HepG2 (cell line): ENCODE data around the gene CCL7. TPM values are rescaled to one million over a fixed set of nuclear protein-coding genes. Genes with fewer than 3 reads are reported as not detected.

Source experiments
- ATAC-seq: fragments of 200-7000 bp; cut with Tn5 transposase; 3 replicates; pipeline ENCODE4 v1.9.1; 2020; ENCODE audit warnings: mild to moderate bottlenecking, moderate library complexity
- BruUV-seq: library from RNA; stranded (reverse); fragments of 400-500 nt; replicated peaks from 2 replicates; lab custom pipeline; 2021; lab: Mats Ljungman, UMichigan
- CTCF ChIA-PET: fragments of 300-600 bp; formaldehyde crosslinking; extraction: SDS; loops from one replicate; lab custom pipeline; 2021; ENCODE audit warnings: low total read pairs, inconsistent platforms, low intra/inter-chr PET ratio; lab: Yijun Ruan, JAX
- POLR2A ChIA-PET: fragments of 350-600 bp; sonication (Branson Sonifier 250); formaldehyde crosslinking; loops from one replicate; lab custom pipeline; 2020; ENCODE audit warnings: antibody characterized with exemption, inconsistent platforms; lab: Yijun Ruan, JAX
- DNase-seq: peaks from one replicate; pipeline ENCODE4 v3.0.0-alpha.2; 2015; ENCODE audit warnings: low spot score
- FAIRE-seq: peaks from 3 replicates; lab custom pipeline; 2011; peaks lifted over from hg19 to GRCh38; lab: Jason Lieb, UNC
- H2AFZ ChIP-seq: one replicate; pipeline ENCODE4 v1.6.1; 2011; ENCODE audit warnings: low read length, inconsistent platforms
- H3K27ac ChIP-seq: fragments of 300-600 bp; 3 replicates; pipeline ENCODE4 v1.8.0; 2011; ENCODE audit warnings: mixed run types, mild to moderate bottlenecking, mixed read lengths, low read length, inconsistent platforms; ENCODE audit not compliant: insufficient read depth; ENCODE audit errors: extremely low read length
- H3K27me3 ChIP-seq, 2 experiments: fragments of 200-600 bp in 1 of 2; 2 replicates in 1 of 2; 3 replicates in 1 of 2; pipeline versions ENCODE4 v1.6.0 to v1.8.0; 2011; ENCODE audit warnings: low read length in 2 of 2, mild to moderate bottlenecking in 2 of 2, moderate library complexity in 2 of 2, inconsistent platforms in 1 of 2; ENCODE audit not compliant: insufficient read depth in 2 of 2, control insufficient read depth in 1 of 2
- H3K36me3 ChIP-seq, 2 experiments: fragments of 200-600 bp in 1 of 2; replicated peaks in 1 of 2; 2 replicates in 1 of 2; 3 replicates in 1 of 2; pipeline versions ENCODE4 v1.5.1 to v1.8.0; 2011; ENCODE audit warnings: low read length in 2 of 2, inconsistent platforms in 1 of 2; ENCODE audit not compliant: insufficient read depth in 2 of 2, control insufficient read depth in 1 of 2
- H3K4me1 ChIP-seq: 2 replicates; pipeline ENCODE4 v1.5.1; 2012; ENCODE audit warnings: low read length, inconsistent platforms; ENCODE audit not compliant: insufficient read depth
- H3K4me2 ChIP-seq: 2 replicates; pipeline ENCODE4 v1.6.0; 2011; ENCODE audit warnings: low read depth, low read length, inconsistent platforms
- H3K4me3 ChIP-seq, 3 experiments: fragments of 200-600 bp in 1 of 3; sonication (generic), shearing (Covaris generic) in 1 of 3; replicated peaks in 1 of 3; 2 replicates each; pipeline ENCODE4 v1.5.1; 2011 to 2016; ENCODE audit warnings: low read length in 3 of 3, inconsistent platforms in 2 of 3, low read depth in 2 of 3, mild to moderate bottlenecking in 2 of 3, control low read depth in 1 of 3, mixed read lengths in 1 of 3; ENCODE audit not compliant: insufficient read depth in 1 of 3
- H3K79me2 ChIP-seq: one replicate; pipeline ENCODE4 v1.6.1; 2011; ENCODE audit warnings: low read length, inconsistent platforms; ENCODE audit not compliant: insufficient read depth
- H3K9ac ChIP-seq: 2 replicates; pipeline ENCODE4 v1.6.0; 2011; ENCODE audit warnings: mild to moderate bottlenecking, low read depth, low read length, inconsistent platforms; ENCODE audit not compliant: insufficient read depth
- H3K9me3 ChIP-seq: 2 replicates; pipeline ENCODE4 v1.5.1; 2012; ENCODE audit warnings: mild to moderate bottlenecking, low read length
- H4K20me1 ChIP-seq: 2 replicates; pipeline ENCODE4 v1.6.0; 2011; ENCODE audit warnings: inconsistent platforms, mild to moderate bottlenecking, low read length, moderate library complexity; ENCODE audit not compliant: insufficient read depth
- GZF1 ChIP-seq: sonication (generic); formaldehyde crosslinking; IDR thresholded peaks from 2 replicates; pipeline ENCODE4 v1.5.1; 2020; ENCODE audit warnings: mild to moderate bottlenecking, missing genetic modification reagents
- KLF16 ChIP-seq, 2 experiments: sonication (generic) in 1 of 2; formaldehyde crosslinking in 1 of 2; IDR thresholded peaks; 2 replicates each; pipeline versions ENCODE4 v1.6.1 to v1.8.0; 2016 to 2023; ENCODE audit warnings: missing genetic modification reagents in 2 of 2, missing compliant biosample characterization in 1 of 2
- PCBP2 ChIP-seq: fragments of 200-400 bp; formaldehyde crosslinking; optimal IDR thresholded peaks from 2 replicates; pipeline ENCODE3; 2018; ENCODE audit warnings: low read length, low read depth; ENCODE audit not compliant: poor library complexity, severe bottlenecking
- SRSF1 ChIP-seq: fragments of 200-400 bp; formaldehyde crosslinking; optimal IDR thresholded peaks from 2 replicates; pipeline ENCODE3; 2017; ENCODE audit warnings: mild to moderate bottlenecking, low read depth, low read length, moderate library complexity
- TEAD2 ChIP-seq: sonication (generic); formaldehyde crosslinking; IDR thresholded peaks from 2 replicates; pipeline ENCODE4 v1.9.0; 2021; ENCODE audit warnings: missing genetic modification reagents
- ZFP62 ChIP-seq: sonication (generic); formaldehyde crosslinking; IDR thresholded peaks from 2 replicates; pipeline ENCODE4 v1.4.0; 2020; ENCODE audit warnings: missing genetic modification reagents
- ZNF143 ChIP-seq: sonication (generic); formaldehyde crosslinking; IDR thresholded peaks from 2 replicates; pipeline ENCODE4 v1.4.0; 2020; ENCODE audit warnings: missing genetic modification reagents
- ZNF615 ChIP-seq: sonication (generic); formaldehyde crosslinking; IDR thresholded peaks from 2 replicates; pipeline ENCODE4 v1.5.0; 2020; ENCODE audit warnings: mild to moderate bottlenecking, missing genetic modification reagents, borderline replicate concordance
- WGBS: methylation state at CpG from one replicate; pipeline ENCODE4 v1.1.6; 2017; ENCODE audit warnings: low lambda C conversion rate; 5-methylcytosine and 5-hydroxymethylcytosine counted together
- in situ Hi-C: cut with HindIII; loops from 2 replicates; pipeline ENCODE4 v1.10.0; 2017; ENCODE audit warnings: low pct_unique_long_range_greater_than_20kb; ENCODE audit not compliant: extremely low pct_ligation_motif_present
- intact Hi-C: fragments of 100-400 bp; cut with micrococcal nuclease; formaldehyde crosslinking; loops from one replicate; pipeline ENCODE4 v1.10.0; 2022; ENCODE audit not compliant: unreplicated experiment
- polyA plus RNA-seq, 8 experiments: library from polyadenylated mRNA; depleted of rRNA in 3 of 8; stranded (reverse) in 7 of 8; unstranded in 1 of 8; fragments of >200 nt; fragmentation: Illumina TruSeq in 4 of 8; extraction: Trizol in 4 of 8; gene quantifications; 2 replicates each; pipeline versions ENCODE4 v1.2.1 to v1.2.3, GENCODE V29; 2011 to 2016; ENCODE audit warnings: low read depth in 4 of 8, missing spikeins in 1 of 8, mixed read lengths in 1 of 8; ENCODE audit not compliant: insufficient read depth in 1 of 8
- total RNA-seq, 5 experiments: library from RNA; depleted of rRNA; stranded (reverse); fragments of >200 nt; fragmentation: Illumina TruSeq; extraction: Trizol; gene quantifications; 2 replicates each; pipeline ENCODE4 v1.2.3, GENCODE V29; 2016; ENCODE audit warnings: low read depth in 1 of 5
- TF ChIP-seq, protein P1 (sequence below): fragments of 450-650 bp; IDR thresholded peaks from 2 replicates; pipeline ENCODE4 v1.6.1; 2016
- TF ChIP-seq, protein P2 (sequence below): sonication (generic); formaldehyde crosslinking; IDR thresholded peaks from 2 replicates; pipeline ENCODE4 v1.5.0; 2020; ENCODE audit warnings: missing genetic modification reagents, mild to moderate bottlenecking, borderline replicate concordance
- TF ChIP-seq, protein P3 (sequence below): sonication (generic); formaldehyde crosslinking; IDR thresholded peaks from 2 replicates; pipeline ENCODE4 v1.8.1; 2023; ENCODE audit warnings: mild to moderate bottlenecking, missing genetic modification reagents

The CCL7 gene
- total and polyA plus RNA-seq, 2 of the 13 experiments (the other 11 are each of a cell fraction or from before 2014, with no cell fraction given), result not detected

DNA sequence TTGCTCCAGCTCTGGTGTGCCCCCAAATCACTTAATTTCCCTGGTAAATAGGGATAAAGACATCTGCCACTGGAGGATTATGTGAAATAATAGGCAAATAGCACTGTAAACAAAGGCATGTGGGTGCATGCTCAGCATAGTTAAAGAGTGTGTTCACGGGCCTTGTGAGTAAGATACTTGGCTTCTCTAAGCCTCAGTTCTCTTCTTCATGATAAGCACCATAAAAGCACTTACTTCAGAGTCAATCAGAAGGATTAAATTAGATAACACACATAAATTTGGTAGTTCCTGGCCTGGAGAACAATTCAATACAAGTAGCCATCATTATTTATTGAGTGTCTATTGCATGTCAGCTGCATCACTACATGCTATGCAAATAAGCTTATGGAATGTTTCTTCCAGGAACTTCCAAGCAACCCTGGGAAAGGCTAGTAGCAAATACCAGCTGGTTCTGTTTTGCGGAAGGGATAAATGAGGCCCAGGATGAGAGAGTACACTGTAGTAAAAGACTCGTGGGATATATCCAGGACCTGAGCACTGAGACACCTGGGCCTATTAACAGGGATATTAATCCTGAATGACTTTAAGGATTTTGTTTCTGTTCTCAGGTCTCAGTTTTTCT lies 30.0 kb downstream of the CCL7 start:
- no peak overlapping the region for H3K4me3 ChIP-seq
- no peaks in the 10 kb centered on the region for H3K36me3 ChIP-seq
- intact Hi-C loops (no loop called here), in situ Hi-C loops (no loop called here)
- H4K20me1 ChIP-seq, result no peaks in the 10 kb centered on the region
- no peaks in the 10 kb centered on the region for H3K27me3 ChIP-seq
- no peak overlapping the region for H3K27ac ChIP-seq
- TF ChIP-seq, protein P1, sequence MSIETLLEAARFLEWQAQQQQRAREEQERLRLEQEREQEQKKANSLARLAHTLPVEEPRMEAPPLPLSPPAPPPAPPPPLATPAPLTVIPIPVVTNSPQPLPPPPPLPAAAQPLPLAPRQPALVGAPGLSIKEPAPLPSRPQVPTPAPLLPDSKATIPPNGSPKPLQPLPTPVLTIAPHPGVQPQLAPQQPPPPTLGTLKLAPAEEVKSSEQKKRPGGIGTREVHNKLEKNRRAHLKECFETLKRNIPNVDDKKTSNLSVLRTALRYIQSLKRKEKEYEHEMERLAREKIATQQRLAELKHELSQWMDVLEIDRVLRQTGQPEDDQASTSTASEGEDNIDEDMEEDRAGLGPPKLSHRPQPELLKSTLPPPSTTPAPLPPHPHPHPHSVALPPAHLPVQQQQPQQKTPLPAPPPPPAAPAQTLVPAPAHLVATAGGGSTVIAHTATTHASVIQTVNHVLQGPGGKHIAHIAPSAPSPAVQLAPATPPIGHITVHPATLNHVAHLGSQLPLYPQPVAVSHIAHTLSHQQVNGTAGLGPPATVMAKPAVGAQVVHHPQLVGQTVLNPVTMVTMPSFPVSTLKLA, result no peak
- TF ChIP-seq, protein P2, sequence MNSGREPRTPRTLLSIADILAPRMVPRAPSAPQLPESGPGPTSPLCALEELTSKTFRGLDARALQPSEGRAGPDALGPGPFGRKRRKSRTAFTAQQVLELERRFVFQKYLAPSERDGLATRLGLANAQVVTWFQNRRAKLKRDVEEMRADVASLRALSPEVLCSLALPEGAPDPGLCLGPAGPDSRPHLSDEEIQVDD (CRISPR knock-in tag), result no peak
- no peak for TF ChIP-seq GZF1 (CRISPR knock-in tag)
- no peak for TF ChIP-seq TEAD2 (CRISPR knock-in tag)
- TF ChIP-seq SRSF1, result no peak
- TF ChIP-seq ZNF143, result no peak
- no peak for TF ChIP-seq PCBP2
- TF ChIP-seq KLF16 (CRISPR knock-in tag; IDR thresholded peaks at IDR 0.05), result no peak
- TF ChIP-seq ZFP62, result no peak
- TF ChIP-seq, protein P3, sequence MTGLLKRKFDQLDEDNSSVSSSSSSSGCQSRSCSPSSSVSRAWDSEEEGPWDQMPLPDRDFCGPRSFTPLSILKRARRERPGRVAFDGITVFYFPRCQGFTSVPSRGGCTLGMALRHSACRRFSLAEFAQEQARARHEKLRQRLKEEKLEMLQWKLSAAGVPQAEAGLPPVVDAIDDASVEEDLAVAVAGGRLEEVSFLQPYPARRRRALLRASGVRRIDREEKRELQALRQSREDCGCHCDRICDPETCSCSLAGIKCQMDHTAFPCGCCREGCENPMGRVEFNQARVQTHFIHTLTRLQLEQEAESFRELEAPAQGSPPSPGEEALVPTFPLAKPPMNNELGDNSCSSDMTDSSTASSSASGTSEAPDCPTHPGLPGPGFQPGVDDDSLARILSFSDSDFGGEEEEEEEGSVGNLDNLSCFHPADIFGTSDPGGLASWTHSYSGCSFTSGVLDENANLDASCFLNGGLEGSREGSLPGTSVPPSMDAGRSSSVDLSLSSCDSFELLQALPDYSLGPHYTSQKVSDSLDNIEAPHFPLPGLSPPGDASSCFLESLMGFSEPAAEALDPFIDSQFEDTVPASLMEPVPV (CRISPR knock-in tag), result no peak
- TF ChIP-seq ZNF615 (CRISPR knock-in tag), result no peak
- no peaks in the 10 kb centered on the region for H3K4me1 ChIP-seq
- no peak overlapping the region for H2AFZ ChIP-seq
- no peak overlapping the region for H3K4me2 ChIP-seq
- BruUV-seq, result no TSS peak
- no peak for ATAC-seq
- ChIA-PET POLR2A (no interaction called here), CTCF (no interaction called here)
- WGBS, result 32% methylated on average over 3 of the region's 3 CpGs
- FAIRE-seq, result no peak
- no peak for DNase-seq
- no peak overlapping the region for H3K9ac ChIP-seq
- no peaks in the 10 kb centered on the region for H3K9me3 ChIP-seq
- no peaks in the 10 kb centered on the region for H3K79me2 ChIP-seq
